Breast epithelium (tissue), 4 donors: Measurements from ENCODE around the gene MT1B. TPM values are rescaled to one million over a fixed set of nuclear protein-coding genes. Genes with fewer than 3 reads are reported as not detected.

ENCODE experiments used
- DNase-seq, 2 donors: peaks; one replicate each; pipeline ENCODE4 v3.0.0-alpha.2; 2019; ENCODE audit warnings: low spot score in 2 of 2
- H3K27ac ChIP-seq, 2 donors: fragments of 200-600 bp; sonication (generic) in 1 of 2; one replicate each; pipeline ENCODE4 v1.5.1; 2016 to 2019; ENCODE audit warnings: mild to moderate bottlenecking in 1 of 2
- H3K27me3 ChIP-seq, 2 donors: fragments of 200-600 bp; sonication (generic) in 1 of 2; one replicate each; pipeline versions ENCODE4 v1.5.1 to v1.6.0; 2017 to 2019; ENCODE audit warnings: control low read depth in 1 of 2, mild to moderate bottlenecking in 1 of 2
- H3K36me3 ChIP-seq: fragments of 200-600 bp; one replicate; pipeline ENCODE4 v1.5.1; 2019
- H3K4me1 ChIP-seq, 2 donors: fragments of 200-600 bp; sonication (generic); one replicate each; pipeline ENCODE4 v1.5.1; 2016 to 2019; ENCODE audit warnings: control low read depth in 1 of 2
- H3K4me3 ChIP-seq, 3 donors: fragments of 200-600 bp; sonication (generic); 1 replicate in 2 of 3; 2 replicates in 1 of 3; pipeline ENCODE4 v1.5.1; 2016 to 2019; ENCODE audit warnings: mild to moderate bottlenecking in 3 of 3, moderate library complexity in 2 of 3
- H3K9me3 ChIP-seq, 2 donors: fragments of 200-600 bp; sonication (generic) in 1 of 2; one replicate each; pipeline ENCODE4 v1.5.1; 2016 to 2019; ENCODE audit warnings: control low read depth in 1 of 2
- CTCF ChIP-seq, 3 donors: fragments of 450-650 bp; IDR thresholded peaks; one replicate each; pipeline ENCODE4 v1.5.1; 2016 to 2017; ENCODE audit warnings: antibody characterized with exemption in 3 of 3, mild to moderate bottlenecking in 3 of 3, moderate library complexity in 3 of 3
- POLR2A ChIP-seq: fragments of 450-650 bp; IDR thresholded peaks from one replicate; pipeline ENCODE4 v1.6.1; 2016; ENCODE audit warnings: antibody characterized with exemption, mild to moderate bottlenecking, moderate library complexity
- POLR2AphosphoS5 ChIP-seq, 3 donors: sonication (generic); formaldehyde crosslinking; IDR thresholded peaks; one replicate each; pipeline ENCODE4 v1.6.1; 2017; ENCODE audit warnings: antibody characterized with exemption in 3 of 3
- intact Hi-C: fragments of 100-400 bp; cut with DNase I; formaldehyde crosslinking; loops from one replicate; pipeline ENCODE4 v1.15.1; 2023; ENCODE audit warnings: low total_unique reads
- total RNA-seq, 3 donors: library from RNA; depleted of rRNA; stranded (reverse); fragments of >200 nt; gene quantifications; one replicate each; pipeline ENCODE4 v1.1.0, GENCODE V29; 2016

Gene MT1B
- total RNA-seq, 3 donors from 2014 or later = not detected

- TF ChIP-seq POLR2AphosphoS5 (IDR thresholded peaks at IDR 0.05) = no peak
- no peak for TF ChIP-seq CTCF (IDR thresholded peaks at IDR 0.05)
- TF ChIP-seq POLR2A = no peak
- Histone ChIP-seq H3K36me3 (no peaks in the 10 kb centered on the region), H3K27ac (peak overlapping the region; percentile 43 to 68), H3K27me3 (peaks cover 0 to 7% of the 10 kb centered on the region in 2 donors), H3K9me3 (no peaks in the 10 kb centered on the region), H3K4me1 (peaks cover 0 to 10% of the 10 kb centered on the region in 2 donors), H3K4me3 (no peak overlapping the region)
- no peak for DNase-seq
- intact Hi-C loops = no loop called here
These were observed 27.5 kb downstream of the MT1B start for GRCh38 chr16:56679078-56679730.

GRCh38 chr16:56679818-56680217 is 28.1 kb downstream of the MT1B start:
- Histone ChIP-seq H3K9me3 (no peaks in the 10 kb centered on the region), H3K27me3 (peaks cover 0 to 7% of the 10 kb centered on the region in 2 donors), H3K36me3 (no peaks in the 10 kb centered on the region), H3K4me3 (no peak overlapping the region), H3K27ac (peak overlapping the region; percentile 43 to 68), H3K4me1 (peaks cover 0 to 10% of the 10 kb centered on the region in 2 donors)
- TF ChIP-seq POLR2A (no peak), CTCF (IDR thresholded peaks at IDR 0.05) (no peak), POLR2AphosphoS5 (IDR thresholded peaks at IDR 0.05) (no peak)
- peak in 1 of 2 donors; percentile 58 for DNase-seq
- intact Hi-C loops = no loop called here

- Histone ChIP-seq H3K27me3 (no peaks in the 10 kb centered on the region), H3K9me3 (no peaks in the 10 kb centered on the region), H3K36me3 (no peaks in the 10 kb centered on the region), H3K4me3 (peak within 1 kb of the TSS; percentile 75 to 88 (median 75)), H3K4me1 (peaks cover 5 to 10% of the 10 kb centered on the region in 2 donors), H3K27ac (peak within 1 kb of the TSS; percentile 81 to 85)
- intact Hi-C loops = no loop called here
- peak; percentile 94 to 95 for DNase-seq
- TF ChIP-seq POLR2A (peak; percentile 90), CTCF (IDR thresholded peaks at IDR 0.05) (peak in 1 of 3 donors; percentile 7), POLR2AphosphoS5 (IDR thresholded peaks at IDR 0.05) (peak; percentile 92 to 96 (median 94))
These were observed 30.4 kb downstream of the MT1B start, which contains the start of gene MT1X for GRCh38 chr16:56681939-56682702. MT1X (plus strand) TSS chr16:56682470; CDS start chr16:56682541, 71 bp downstream.

GRCh38 chr16:56682703-56683397 is 31.2 kb downstream of the MT1B start:
- intact Hi-C loops = no loop called here
- no peaks in the 10 kb centered on the region for H3K27me3 ChIP-seq
- no peaks in the 10 kb centered on the region for H3K9me3 ChIP-seq
- TF ChIP-seq POLR2A = no peak
- TF ChIP-seq POLR2AphosphoS5 (IDR thresholded peaks at IDR 0.05) = no peak
- TF ChIP-seq CTCF (IDR thresholded peaks at IDR 0.05) = no peak
- peaks cover 5 to 10% of the 10 kb centered on the region in 2 donors for H3K4me1 ChIP-seq
- peak overlapping the region; percentile 81 to 85 for H3K27ac ChIP-seq
- no peak for DNase-seq
- H3K4me3 ChIP-seq = peak overlapping the region; percentile 75 to 88 (median 75)
- no peaks in the 10 kb centered on the region for H3K36me3 ChIP-seq
